Measurements from ENCODE around the gene EFCAB6.

The EFCAB6 gene, protein sequence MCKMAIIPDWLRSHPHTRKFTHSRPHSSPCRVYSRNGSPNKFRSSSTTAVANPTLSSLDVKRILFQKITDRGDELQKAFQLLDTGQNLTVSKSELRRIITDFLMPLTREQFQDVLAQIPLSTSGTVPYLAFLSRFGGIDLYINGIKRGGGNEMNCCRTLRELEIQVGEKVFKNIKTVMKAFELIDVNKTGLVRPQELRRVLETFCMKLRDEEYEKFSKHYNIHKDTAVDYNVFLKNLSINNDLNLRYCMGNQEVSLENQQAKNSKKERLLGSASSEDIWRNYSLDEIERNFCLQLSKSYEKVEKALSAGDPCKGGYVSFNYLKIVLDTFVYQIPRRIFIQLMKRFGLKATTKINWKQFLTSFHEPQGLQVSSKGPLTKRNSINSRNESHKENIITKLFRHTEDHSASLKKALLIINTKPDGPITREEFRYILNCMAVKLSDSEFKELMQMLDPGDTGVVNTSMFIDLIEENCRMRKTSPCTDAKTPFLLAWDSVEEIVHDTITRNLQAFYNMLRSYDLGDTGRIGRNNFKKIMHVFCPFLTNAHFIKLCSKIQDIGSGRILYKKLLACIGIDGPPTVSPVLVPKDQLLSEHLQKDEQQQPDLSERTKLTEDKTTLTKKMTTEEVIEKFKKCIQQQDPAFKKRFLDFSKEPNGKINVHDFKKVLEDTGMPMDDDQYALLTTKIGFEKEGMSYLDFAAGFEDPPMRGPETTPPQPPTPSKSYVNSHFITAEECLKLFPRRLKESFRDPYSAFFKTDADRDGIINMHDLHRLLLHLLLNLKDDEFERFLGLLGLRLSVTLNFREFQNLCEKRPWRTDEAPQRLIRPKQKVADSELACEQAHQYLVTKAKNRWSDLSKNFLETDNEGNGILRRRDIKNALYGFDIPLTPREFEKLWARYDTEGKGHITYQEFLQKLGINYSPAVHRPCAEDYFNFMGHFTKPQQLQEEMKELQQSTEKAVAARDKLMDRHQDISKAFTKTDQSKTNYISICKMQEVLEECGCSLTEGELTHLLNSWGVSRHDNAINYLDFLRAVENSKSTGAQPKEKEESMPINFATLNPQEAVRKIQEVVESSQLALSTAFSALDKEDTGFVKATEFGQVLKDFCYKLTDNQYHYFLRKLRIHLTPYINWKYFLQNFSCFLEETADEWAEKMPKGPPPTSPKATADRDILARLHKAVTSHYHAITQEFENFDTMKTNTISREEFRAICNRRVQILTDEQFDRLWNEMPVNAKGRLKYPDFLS (N-terminal part only)

DNA sequence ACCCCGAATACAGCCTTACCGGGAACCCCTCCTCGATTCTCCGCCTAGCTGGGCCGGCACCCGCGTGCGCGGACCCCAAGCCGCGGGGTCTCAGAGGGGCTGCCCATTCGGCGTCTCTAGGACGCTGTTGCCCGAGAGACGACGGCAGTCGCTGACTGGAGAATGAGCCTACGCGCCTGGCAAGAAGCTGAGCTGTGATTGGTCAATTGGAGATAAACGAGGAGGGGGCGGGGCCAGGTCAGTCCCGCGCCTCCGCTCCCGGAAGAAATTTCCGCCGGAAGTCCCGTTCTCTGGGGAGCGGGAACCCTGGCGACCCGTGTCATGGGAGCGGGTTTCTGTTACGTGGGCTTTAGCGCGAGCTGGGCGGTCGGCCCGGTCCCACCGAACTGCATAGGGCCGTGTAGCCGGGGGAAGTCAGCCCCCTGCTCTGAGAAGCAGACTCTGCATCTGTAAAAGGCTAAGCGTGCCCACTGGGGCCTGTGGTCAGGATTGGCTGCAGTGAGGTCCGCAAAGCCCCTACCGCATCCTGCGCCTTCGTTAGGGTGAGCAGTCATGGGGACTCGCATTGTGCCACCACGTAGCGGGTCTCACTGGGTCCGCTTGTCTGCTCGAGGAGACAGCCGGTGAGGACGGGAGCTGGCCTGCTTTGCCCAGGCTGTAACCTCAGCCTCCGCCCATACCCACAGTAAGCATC is at the start of gene EFCAB6:
EFCAB6 (minus strand) TSS at position 157 of the 694 bp plus-strand sequence. CDS start 29,987 bp downstream, outside the sequence.
- peak; percentile 78 for DNase-seq

DNA sequence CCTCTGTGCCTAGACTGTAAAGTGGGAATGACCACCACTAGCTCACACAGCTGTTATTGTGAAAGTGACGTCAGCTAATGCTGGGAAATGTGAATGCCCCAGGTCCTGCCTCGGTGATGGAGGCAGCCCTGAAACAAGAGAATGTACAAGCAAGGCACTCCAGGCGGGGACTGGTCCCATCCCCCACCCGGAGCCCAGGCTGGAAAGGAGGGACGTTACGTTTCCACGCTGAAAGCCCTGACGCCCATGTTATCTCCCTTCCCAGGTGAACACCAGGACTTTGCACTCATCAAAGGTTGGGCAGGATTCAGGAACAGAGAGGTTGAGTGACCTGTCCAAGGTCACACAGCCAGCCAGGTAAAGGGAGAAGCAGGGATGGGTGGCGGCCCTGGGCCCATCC is 49.4 kb upstream of the EFCAB6 start:
- no peak for DNase-seq

DNA sequence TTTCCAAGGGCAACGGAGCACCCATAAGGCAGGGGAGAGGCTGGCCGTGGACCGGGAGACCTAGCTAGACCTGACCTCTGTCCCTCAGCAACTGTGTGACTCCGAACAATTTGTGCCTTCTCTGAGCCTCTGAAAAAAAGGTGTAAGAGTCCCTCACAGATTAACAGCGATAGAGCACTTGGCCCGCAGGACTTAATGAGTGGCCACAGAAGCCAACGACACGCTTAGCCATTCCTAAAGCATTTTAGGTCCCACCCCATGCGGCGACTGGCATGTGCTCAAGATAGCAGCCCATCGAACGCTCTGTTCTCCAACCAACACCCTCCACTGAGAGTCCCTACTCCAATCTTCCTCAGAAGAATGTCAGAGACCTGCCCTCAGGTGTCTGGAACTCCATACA is 48.7 kb upstream of the EFCAB6 start:
- DNase-seq = no peak

DNA sequence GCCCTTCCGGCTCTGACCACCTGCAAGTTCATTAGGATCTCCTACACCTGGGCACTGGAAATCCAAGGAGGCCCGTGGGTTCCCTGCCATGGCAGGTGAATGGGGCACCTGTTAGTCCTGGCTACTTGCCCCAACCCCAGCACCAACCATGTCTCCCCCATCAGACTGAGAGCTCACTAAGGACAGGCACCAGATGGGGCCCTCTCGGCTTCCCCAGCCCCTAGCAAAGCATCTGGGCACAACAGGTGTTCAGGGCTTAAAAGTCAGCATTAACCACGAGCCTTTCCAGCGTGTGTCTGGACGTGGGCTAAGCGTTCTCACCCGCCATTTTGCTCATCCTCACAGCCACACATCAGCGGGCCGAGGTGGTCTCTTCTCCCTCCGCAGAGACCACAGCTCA is 48.0 kb upstream of the EFCAB6 start:
- DNase-seq = no peak

DNA sequence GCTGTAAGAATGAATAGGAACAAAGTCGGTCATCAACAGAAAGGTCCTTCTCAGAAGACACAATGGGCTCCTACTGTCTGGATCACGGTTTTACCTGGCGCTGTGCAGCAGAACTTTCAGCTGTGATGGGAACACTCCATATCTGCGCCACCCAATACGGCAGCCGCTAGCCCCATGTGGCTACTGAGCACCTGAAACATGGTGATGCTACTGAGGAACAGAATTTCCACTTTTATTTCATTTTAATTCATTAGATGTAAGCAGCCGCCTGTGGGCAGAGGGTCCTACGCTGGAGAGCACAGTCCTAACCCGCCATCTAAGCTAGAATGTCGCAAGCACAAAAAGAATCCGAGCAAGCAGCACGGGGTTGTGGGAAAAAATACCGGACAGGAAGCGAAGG is 47.5 kb upstream of the EFCAB6 start:
- no peak for DNase-seq

DNA sequence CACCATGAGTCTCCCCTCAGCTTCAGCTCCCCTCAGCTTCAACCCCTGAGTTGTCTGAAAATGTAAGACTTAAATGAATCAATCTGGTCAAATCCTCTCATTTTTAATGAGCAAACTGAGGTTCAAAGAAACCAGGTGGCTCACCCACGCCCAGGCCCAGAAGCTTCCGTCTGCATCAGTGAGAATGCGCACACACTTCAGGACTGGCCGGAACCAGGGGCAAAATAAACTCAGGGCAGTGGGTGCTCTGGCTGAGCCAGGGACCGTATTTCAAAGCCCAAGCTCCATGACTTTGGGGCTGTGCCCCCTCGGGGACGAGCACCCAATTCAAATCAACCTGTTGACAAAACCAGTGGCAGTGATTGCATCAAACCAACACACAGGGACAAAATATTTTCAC is 47.1 kb upstream of the EFCAB6 start:
- DNase-seq = no peak

DNA sequence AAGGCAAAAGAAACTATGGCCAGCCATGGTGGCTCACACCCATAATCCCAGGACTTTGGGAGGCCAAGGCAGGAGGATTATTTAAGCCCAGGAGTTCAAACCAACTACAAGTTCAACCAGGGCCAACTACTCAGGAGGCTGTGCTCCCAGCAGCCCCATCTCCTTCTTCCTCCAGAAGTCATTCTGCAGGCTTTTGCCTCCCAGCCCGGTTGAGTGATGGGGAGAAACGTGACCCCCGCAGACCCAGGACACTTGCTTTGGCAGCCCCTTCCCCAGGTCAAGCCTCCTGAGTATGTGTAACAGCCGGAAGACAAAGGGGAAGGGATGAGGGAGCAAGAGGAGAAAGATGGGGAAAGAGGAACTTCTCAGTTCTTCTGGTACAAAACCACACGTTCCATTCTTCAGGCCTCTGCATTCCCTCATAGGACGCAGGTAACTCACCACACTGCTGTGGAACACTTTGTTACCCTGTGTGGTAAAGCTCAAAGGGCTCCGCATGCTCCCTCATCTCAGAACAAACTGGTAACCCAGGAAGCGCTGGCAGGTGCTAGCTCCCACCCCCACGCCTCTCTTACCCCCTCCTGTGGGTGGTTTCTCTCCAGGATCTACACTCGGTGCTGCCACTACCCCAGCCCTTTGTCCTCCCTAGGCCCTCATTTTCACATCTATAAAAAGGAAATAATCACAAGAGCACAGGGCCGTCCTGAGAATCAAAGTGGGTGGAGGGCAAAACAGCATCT is 46.2 kb upstream of the EFCAB6 start:
- no peak for DNase-seq

DNA sequence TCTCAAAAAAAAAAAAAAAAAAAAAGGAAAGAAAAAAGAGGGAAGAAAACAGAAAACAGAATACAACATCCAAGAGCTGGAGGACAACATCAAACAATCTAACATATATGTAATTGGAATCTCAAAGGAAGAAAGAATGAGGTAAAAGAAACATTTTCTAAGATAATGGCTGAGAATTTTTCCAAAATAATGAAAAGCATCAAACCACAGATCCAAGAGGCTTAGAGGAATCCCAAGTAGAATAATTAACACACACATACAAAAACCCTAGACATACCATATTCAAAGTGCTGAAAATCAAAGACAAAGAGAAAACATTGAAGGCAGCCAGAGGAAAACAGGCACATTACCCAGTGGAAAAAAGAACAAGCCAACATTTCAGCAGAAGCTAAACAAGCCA is 45.3 kb upstream of the EFCAB6 start:
- DNase-seq = no peak

DNA sequence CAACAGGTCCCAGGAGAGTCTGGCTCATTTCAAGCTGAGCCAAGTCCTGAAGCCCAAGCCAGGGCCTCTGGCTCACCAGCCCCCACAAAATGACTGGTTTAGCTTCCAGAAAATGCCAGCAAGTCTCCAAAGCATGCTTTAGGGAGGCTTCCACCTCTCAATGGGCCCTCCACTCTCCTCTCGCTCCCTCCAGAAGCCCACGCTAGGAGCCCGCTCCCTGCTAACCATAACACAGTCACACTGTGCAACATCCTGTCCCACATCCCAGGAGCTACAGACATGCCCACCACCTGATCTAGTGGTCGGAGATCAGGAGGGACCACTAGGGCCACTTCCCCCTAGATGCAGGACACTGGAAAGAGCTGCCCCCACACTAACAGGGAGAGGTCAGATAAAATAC is 43.3 kb upstream of the EFCAB6 start:
- no peak for DNase-seq

DNA sequence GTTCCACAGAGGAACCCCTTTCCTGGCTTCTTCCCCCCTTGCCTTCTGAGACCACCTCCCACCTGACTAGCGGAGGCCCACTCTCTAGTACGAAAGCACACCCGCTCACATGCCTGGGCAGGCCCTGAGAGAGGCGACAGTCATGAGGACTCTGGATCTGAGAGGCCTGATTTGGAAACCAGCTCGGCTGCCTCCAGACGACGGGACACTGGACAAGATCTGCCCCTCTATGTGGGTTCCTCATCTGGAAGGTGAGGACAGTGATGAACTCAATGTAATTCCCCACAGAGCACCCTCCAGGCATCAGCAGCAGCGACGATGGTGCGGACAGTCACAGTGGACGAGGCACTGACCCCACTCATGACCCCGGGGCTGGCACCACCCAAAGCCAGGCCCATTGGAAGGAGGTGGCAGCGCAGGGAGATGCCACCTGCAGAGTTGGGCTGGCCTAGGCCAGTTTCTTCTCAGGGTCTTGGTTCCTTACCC is 42.7 kb upstream of the EFCAB6 start:
- DNase-seq = no peak

DNA sequence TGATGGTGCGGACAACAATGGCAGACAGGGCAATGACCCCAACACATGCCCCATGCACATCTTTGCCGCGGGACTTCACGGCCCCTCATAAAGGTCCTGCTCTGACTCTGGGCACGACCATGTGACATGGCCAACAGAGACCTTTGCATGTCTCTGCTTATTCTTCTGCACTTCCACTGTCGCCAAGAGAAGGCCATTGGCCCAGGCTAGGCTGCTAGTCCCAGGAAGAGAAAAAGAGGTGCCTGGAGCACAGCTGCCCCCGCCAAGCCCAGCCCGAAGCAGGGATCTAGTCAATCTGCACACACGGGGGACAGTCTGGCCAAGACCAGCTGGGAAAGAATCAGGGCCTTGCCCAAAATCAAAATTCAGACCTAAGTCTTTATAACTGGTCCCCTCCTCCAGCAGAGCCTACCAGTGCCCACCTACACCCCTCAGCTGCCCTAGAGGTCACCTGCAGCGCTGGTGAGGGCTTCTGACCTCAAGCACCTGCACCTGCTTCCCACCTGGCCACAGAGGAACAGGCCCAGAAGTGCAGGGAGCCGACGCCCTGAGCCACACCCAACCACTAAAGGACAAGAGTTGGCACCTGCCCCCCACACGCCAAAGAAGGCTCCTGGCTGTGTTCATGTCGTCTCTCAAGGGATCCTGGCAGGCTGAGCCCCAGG is 42.1 kb upstream of the EFCAB6 start:
- no peak for DNase-seq

DNA sequence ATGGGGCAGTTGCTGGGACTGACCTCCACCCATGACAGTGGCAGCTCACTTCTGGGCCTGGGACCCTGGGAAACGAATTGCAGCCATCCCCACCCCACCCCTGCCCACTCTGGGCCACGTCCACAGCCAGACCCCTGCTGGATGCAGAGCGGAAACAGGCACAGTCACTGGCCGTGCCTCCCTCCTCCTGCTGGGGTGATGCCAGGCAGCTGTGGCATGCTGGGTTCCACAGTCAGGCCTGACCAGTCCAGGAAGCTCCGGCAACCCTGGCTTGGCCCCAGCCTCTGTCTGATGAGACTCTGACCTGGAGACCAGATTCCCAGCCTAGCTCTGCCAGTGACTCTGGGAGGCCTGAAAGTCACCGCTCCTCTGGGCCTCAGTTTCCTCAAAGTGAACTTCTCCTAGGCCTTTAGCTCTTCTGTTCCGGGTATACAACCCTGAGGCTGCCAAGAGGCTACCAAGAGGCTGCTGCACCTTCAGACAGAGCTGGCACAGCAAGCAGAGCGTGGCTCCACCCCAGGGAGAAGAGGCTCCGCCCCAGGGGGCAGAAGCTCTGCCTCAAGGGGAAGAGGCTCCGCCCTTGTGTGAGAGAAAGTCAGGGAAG is 41.3 kb upstream of the EFCAB6 start:
- DNase-seq = no peak

DNA sequence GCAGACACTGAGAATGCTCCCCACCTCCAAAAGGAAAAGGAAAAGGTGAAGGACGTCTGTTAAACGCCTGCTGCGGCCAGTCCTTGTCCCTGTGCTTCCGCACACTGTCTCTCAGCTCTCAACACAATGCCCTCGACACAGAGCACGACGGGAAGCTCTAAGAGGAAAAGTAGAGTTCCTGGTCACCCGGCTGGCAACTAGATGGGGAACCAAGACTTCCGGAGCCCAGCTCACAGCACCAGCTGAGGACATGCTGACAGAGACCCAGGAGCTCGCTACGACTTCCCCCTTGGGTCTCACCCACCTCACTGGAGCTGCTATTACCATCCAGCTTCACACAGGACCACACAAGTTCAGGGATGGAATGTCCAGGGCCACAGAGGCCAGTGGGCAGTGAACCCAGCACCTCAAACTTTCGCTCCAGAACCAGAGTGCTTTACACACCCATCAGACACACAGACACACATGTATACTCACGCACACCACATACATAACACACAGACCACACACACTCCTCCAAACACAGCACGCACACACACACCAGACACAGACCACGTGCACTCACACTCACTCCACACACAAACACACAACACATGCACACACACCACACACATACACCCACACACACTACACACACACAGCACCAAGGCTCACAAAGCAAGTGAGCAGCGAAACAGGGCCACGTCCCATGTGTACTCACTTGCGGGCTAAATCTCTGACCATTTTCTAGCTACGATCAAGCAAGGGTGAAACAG is 40.6 kb upstream of the EFCAB6 start:
- no peak for DNase-seq

DNA sequence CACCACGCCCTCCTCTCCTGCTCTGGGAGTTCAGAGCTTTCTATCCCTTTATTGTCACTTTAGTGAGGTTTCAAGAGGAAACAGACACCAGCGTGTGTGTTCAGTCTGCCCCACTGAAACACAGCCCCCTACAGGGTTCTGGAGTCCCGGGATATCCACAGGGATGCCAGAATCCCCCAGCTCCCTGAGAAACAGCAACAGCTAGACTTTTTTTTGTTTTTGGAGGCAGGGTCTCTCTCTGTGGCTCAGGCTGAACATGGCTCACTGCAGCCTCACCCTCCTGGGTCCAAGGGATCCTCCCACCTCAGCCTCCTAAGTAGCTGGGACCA is 39.8 kb upstream of the EFCAB6 start:
- DNase-seq = no peak

DNA sequence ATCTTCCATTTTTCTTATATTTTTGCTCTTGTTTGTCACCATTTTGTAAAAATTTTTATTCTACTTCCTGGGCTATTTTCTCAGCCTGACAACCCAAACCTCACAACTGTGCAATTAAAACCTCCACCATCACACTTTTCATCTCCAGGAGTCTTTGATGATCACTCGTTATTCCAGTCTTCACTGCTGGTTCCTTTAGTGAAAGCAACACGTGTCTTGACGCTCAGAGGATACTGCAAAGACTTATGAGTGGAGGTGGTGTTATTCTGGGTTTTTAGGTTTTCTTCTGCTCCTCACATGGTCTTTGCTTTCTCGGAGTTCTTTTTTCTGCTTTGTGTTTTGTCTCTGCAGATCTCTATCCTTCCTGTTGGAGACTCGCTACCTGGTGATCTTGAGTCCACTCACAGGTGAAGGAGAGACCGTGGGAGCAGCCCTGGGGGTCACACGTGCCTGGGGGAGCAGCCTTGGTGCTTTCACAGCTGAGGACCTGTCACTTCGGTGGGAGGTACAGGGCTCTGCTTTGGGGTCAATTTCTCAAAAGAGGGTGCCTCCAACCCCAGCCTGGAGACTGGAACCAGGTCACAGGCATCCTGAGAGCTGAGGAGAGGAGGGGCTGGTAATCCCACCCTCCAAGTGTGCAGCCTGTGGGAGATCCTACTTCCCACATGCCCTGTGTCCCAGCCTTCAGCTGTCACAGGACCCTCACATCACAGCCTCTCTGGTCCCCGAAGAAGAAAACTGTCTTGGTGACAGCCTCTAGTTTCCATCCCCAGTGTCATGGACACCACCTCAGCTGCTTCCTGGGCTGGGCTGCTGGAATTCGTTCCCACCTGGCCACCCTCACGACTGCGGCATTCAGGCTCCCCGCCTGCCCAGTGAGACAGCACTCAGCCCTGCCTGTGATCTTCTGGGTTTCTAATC is 39.2 kb upstream of the EFCAB6 start:
- DNase-seq = no peak

DNA sequence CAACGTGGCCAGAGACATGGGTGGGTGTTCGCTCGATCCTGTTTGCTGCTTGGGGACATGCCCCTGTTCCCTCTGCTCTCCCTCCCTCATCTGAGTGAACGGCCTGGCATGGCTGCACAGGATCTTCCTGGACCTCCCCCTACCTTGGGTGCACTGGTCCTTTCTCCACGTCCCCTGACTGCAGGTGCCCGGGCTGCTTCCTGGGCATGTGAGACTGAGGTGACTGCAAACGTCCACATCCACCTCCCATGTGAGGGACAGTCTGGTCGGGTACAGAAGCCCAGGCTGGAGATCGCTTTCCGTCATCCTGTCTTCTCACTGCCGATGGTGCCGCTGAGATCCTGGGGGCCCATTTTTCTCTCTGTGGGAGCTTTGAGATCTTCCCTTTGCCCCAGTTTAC is 38.4 kb upstream of the EFCAB6 start:
- no peak for DNase-seq

DNA sequence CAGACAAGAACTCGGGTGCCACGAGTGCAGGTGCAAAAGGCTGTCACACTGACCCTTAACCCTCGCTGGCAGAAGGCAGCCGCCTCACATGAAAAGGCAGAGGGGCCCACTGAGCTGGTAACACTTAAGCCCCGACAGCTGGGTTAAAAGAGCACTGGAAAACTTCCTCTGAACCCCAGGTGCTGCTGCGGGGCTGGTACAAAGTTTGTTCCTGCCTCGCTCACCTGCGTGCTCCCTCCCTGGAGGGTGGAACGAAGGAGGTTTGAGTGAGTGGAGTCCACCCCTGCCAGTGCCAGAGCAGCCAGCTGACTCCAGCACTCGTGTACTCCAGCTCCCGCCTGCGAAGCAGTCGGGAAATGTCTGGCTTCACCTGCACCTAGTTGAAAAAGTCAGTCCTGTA is 37.6 kb upstream of the EFCAB6 start:
- DNase-seq = no peak

DNA sequence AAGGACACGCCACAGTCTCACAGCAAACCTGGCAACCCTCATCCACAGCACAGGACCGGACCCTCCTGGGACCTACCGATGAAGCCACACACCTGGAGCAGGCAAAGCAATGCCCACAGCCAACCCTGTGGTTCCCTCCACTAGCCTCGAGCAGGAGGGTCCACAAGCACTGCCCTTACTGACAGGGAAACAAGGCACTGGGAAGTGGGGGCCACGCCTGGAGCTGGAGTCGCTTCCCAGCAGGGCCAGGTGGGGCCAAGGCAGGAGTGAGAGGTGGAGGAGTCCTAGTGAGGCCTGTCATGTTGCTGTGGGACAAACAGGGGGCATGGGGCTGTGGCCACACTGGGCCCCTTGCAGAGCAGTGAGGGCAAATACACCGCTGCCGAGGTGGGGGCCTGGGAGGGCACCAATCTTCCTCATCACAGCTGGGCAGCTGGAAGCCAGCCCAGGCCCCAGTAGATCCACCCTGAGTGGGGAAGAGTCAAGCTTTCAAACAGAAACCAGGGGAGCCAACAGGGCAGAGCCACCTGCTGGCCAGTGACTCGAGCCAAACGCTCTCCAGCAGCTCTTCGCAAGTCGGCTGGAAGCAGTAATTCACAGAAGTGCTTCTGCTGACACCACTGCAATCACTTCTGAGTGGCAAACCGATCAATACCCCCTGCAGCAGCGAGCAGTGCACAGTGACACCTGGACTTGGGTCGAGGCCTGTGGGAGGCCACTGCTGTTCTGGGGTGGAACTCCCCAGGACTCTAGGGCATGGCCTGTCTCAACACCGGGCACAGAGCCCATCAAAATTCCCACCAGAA is 36.5 kb upstream of the EFCAB6 start:
- DNase-seq = no peak

Measured in NCI-H774 (cell line).